Bronchial epithelial cell (primary cell): ENCODE data around the gene SASH1. TPM values are rescaled to one million over a fixed set of nuclear protein-coding genes. Genes with fewer than 3 reads are reported as not detected.

Source experiments
- DNase-seq: peaks from one replicate; pipeline ENCODE4 v3.0.0-alpha.2; 2010; ENCODE audit warnings: low read depth
- FAIRE-seq: peaks from 2 replicates; lab custom pipeline; 2011; peaks lifted over from hg19 to GRCh38; lab: Jason Lieb, UNC
- H3K27me3 ChIP-seq: 2 replicates; pipeline ENCODE4 v1.5.1; 2011; ENCODE audit warnings: low read length; ENCODE audit not compliant: control insufficient read depth, insufficient read depth
- H3K36me3 ChIP-seq: 2 replicates; pipeline ENCODE4 v1.5.1; 2011; ENCODE audit warnings: low read length; ENCODE audit not compliant: control insufficient read depth, insufficient read depth
- H3K4me3 ChIP-seq: 2 replicates; pipeline ENCODE4 v1.5.1; 2011; ENCODE audit warnings: mild to moderate bottlenecking, low read depth, low read length, control low read depth
- total RNA-seq: library from RNA; depleted of rRNA; stranded (reverse); fragments of >200 nt; gene quantifications from 2 replicates; pipeline ENCODE4 v1.2.1, GENCODE V29; 2014
- TF ChIP-seq, protein P1 (sequence below): IDR thresholded peaks from 2 replicates; pipeline ENCODE4 v1.5.1; 2011; ENCODE audit warnings: mild to moderate bottlenecking, moderate library complexity, low read length, control low read depth, inconsistent platforms; ENCODE audit not compliant: insufficient read depth, severe bottlenecking

Gene SASH1
- total RNA-seq, 1 donor from 2014 or later, result 3.9 TPM

DNA sequence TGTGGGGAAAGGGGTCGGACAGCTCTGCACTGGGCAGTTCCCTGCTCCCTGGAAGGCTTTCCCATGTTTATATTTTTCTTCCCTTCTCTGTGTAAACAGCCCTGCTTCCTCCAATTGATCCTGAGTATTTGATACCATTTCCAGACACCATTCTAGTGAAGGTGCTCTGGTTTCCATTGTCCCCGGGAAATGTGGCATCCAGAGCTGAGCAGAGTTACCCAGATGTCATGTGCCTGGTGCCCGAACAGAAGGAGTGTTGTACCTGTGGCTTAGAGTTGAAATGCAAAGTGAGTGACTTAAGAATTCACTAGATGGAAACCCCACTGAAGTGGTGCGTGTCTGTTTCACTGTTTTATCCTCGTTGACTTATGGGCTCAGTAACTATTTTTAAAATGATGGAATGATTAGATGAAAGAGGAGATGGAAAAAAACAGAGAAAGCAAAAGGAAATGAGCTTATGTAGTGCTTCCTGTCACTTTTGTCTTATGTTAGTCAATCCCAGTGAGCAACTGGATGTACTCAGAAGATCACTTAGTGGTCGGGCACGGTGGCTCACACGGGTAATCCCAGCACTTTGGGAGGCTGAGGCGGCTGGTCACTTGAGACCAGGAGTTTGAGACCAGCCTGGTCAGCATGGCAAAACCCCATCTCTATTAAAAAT lies 83.8 kb downstream of the SASH1 start:
- no peak overlapping the region for H3K4me3 ChIP-seq
- TF ChIP-seq, protein P1, sequence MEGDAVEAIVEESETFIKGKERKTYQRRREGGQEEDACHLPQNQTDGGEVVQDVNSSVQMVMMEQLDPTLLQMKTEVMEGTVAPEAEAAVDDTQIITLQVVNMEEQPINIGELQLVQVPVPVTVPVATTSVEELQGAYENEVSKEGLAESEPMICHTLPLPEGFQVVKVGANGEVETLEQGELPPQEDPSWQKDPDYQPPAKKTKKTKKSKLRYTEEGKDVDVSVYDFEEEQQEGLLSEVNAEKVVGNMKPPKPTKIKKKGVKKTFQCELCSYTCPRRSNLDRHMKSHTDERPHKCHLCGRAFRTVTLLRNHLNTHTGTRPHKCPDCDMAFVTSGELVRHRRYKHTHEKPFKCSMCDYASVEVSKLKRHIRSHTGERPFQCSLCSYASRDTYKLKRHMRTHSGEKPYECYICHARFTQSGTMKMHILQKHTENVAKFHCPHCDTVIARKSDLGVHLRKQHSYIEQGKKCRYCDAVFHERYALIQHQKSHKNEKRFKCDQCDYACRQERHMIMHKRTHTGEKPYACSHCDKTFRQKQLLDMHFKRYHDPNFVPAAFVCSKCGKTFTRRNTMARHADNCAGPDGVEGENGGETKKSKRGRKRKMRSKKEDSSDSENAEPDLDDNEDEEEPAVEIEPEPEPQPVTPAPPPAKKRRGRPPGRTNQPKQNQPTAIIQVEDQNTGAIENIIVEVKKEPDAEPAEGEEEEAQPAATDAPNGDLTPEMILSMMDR, result no peak
- no peaks in the 10 kb centered on the region for H3K36me3 ChIP-seq
- no peaks in the 10 kb centered on the region for H3K27me3 ChIP-seq
- no peak for DNase-seq
- no peak for FAIRE-seq

DNA sequence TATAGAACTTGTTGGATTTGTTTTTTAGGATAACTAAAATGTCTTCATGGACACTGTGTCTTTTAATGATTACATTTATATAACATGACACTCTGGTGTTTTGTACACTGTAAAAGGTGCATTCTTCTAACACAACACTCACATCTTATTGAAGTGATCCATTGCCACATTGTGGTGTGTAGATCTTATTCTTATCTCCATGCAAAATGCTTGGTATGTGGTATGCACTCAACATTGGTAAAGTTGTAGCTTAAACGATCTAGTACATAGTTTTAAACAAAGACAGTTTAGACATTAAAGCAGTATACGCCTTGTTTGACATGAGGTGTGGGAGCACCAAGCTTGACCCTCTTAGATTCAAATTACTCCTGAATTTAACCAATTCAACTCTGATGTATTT lies 84.7 kb downstream of the SASH1 start:
- DNase-seq (no peak), FAIRE-seq (no peak)
- Histone ChIP-seq H3K27me3 (no peaks in the 10 kb centered on the region), H3K36me3 (no peaks in the 10 kb centered on the region), H3K4me3 (no peak overlapping the region)
- TF ChIP-seq, protein P1, result no peak

DNA sequence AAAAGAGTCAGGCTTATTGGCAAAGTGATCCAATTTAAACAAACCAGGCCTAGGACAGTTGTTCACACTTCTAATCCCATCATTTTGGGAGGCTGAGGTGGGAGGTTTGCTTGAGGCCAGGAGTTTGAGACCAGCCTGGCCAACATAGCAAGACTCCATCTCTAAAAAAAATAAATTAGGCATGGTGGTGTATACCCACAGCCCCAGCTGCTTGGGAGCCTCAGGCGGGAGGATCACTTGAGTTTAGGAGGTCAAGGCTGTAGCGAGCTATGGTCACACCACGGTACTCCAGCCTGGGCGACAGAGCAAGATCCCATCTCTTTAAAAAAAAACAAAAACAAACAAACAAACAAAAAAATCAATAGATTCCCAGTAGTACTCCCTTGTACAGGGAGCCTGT lies 86.8 kb downstream of the SASH1 start:
- FAIRE-seq, result no peak

GRCh38 chr6:148430897-148431296 lies 88.3 kb downstream of the SASH1 start:
- Histone ChIP-seq H3K4me3 (no peak overlapping the region), H3K27me3 (no peaks in the 10 kb centered on the region), H3K36me3 (no peaks in the 10 kb centered on the region)
- TF ChIP-seq, protein P1, result no peak
- DNase-seq (no peak), FAIRE-seq (no peak)

More for the DNA sequence above, 86.8 kb downstream of the SASH1 start:
- DNase-seq, result no peak
- no peak overlapping the region for H3K4me3 ChIP-seq
- no peaks in the 10 kb centered on the region for H3K27me3 ChIP-seq
- TF ChIP-seq, protein P1, result no peak
- no peaks in the 10 kb centered on the region for H3K36me3 ChIP-seq

GRCh38 chr6:148431413-148431812 lies 88.8 kb downstream of the SASH1 start:
- DNase-seq (no peak), FAIRE-seq (no peak)
- TF ChIP-seq, protein P1, result no peak
- Histone ChIP-seq H3K36me3 (no peaks in the 10 kb centered on the region), H3K27me3 (no peaks in the 10 kb centered on the region), H3K4me3 (no peak overlapping the region)

GRCh38 chr6:148431840-148432239 lies 89.2 kb downstream of the SASH1 start:
- Histone ChIP-seq H3K27me3 (no peaks in the 10 kb centered on the region), H3K36me3 (no peaks in the 10 kb centered on the region), H3K4me3 (no peak overlapping the region)
- FAIRE-seq (no peak), DNase-seq (no peak)
- TF ChIP-seq, protein P1, result no peak
